GM18951 (cell line): Measurements from ENCODE around the gene TRIM37.

ENCODE experiments used
- POLR2A ChIP-seq: IDR thresholded peaks from 4 replicates; pipeline ENCODE4 v1.6.1; 2011; ENCODE audit warnings: mild to moderate bottlenecking; ENCODE audit not compliant: insufficient read length, insufficient read depth; ENCODE audit errors: extremely low read depth
- in situ Hi-C: fragments of 300-500 bp; cut with MboI; formaldehyde crosslinking; loops from one replicate; pipeline ENCODE4 v1.12.0; 2022; ENCODE audit warnings: low sequenced_read_pairs, mixed read lengths, inconsistent platforms; ENCODE audit not compliant: unreplicated experiment

The TRIM37 gene

GRCh38 chr17:59046192-59046591 is 60.5 kb downstream of the TRIM37 start:
- in situ Hi-C loops, result no loop called here
- no peak for TF ChIP-seq POLR2A

- no peak for TF ChIP-seq POLR2A
- in situ Hi-C loops, result no loop called here
Observed at GRCh38 chr17:59038734-59039133, 67.9 kb downstream of the TRIM37 start.

GRCh38 chr17:59037960-59038359 is 68.7 kb downstream of the TRIM37 start:
- in situ Hi-C loops, result no loop called here
- no peak for TF ChIP-seq POLR2A

- in situ Hi-C loops, result no loop called here
- no peak for TF ChIP-seq POLR2A
Observed at GRCh38 chr17:59030811-59031210, 75.9 kb downstream of the TRIM37 start.

DNA sequence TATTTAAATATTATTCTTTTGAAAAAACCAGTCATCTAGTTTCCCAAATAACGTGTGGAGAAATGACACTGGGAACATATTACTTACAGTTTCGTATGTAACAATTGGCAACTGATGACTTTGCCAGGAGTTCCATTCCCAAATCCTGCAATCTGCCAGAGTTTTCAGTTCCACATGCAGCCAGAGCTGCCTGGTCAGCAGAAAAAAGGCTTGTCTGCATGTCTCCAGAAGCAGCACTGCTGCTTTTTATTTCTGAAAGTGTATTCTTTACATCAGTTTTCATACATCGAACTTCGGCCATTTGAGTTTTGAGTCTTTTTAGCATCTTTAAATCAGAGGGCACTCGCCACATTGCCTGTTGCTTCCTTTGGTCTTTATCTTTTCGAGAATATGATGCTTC is 78.4 kb downstream of the TRIM37 start:
- in situ Hi-C loops, result no loop called here
- TF ChIP-seq POLR2A, result no peak

DNA sequence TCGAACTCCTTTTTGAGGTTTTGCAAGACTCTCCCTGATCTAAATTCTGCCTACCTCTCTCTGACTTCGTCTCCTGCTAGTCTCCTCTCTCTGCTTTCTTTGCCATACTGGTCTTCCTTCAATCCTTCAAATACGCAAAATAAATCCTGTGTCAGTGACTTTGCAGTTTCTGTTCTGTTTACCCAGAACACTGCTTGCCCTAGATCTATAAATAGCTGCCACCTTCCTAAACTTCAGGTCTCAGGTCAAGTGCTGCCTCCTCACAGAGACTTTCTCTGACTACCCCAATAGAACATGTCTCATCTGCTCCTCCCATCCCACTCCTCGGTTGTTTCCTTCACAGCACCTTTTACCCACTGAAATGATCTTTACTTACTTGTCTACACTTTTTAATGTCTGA is 78.9 kb downstream of the TRIM37 start:
- TF ChIP-seq POLR2A, result no peak
- in situ Hi-C loops, result no loop called here

GRCh38 chr17:59026176-59026939 is 80.3 kb downstream of the TRIM37 start:
- TF ChIP-seq POLR2A, result no peak
- in situ Hi-C loops, result no loop called here

DNA sequence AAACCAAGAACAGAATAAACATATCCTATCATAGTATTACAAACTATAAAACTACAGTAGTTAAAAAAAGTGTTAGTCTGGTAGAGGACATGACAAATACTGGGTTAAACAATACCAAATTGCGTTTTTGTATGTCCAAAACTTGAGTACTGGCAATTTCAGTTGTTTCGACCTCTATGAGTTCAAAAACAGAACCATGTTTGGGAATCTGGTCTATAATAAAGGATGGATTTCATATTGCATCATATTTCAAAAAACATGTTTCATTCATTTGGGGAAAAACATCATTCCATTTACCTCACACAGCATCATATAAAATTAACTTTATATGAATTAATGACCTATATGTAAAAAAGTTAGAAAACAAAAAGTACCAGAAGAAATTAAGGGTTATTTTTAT is 81.8 kb downstream of the TRIM37 start:
- TF ChIP-seq POLR2A, result no peak
- in situ Hi-C loops, result no loop called here

DNA sequence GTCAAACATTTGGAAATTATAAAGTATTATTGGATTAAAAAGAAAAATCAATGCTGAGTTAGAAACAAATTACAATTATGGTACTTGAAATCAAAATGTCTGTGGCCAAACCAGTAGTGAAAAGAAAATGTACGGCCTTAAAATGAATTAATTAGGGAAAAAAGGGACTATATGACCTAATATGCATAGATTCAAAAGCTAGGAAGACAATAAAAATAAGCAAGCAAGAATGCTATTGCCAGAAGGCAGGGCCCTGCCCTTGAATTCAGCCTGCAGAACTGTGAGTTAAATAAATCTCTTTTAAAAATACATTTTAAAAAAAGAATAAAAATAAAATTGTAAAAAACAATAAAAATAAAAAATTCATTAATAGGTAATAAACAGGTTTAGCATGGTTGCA is 88.7 kb downstream of the TRIM37 start:
- in situ Hi-C loops, result no loop called here
- TF ChIP-seq POLR2A, result no peak

DNA sequence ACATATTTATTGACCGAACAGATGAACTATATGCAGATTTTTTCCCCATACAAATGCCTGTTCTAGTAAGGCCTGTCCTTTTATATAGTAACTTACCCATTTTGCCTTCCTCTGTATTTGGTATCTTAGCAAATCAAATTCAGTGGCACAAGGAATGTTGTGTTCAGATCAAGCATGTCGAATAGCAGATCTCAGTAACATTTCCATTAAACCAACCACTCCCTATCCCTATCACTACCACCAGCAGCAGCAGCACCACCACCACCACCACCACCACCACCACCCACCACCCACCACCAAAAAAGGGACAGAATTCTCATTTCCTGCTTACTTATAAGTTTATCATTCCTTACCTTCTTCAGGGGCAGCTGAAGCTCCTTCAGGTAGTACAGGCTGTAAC is 94.7 kb downstream of the TRIM37 start:
- in situ Hi-C loops, result no loop called here
- TF ChIP-seq POLR2A, result no peak

DNA sequence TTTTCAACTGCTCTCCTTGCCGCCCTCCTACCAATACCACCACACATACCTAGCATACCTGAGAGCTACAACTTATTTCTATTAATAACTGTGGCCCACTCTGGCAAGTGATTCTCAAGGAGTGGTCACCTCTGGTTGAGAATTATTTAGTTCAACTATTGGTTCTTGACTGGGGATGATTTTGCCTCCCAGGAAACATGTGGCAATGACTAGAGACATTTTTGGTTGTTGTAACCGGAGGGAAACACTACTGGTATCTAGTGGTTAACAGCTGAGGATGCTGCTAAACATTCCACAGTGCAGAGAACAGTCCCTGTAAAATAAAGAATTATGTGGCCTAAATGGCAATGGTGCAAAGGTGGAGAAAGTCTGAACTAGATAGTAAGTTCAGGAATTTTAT is 96.7 kb downstream of the TRIM37 start:
- no peak for TF ChIP-seq POLR2A
- in situ Hi-C loops, result no loop called here

- no peak for TF ChIP-seq POLR2A
- in situ Hi-C loops, result loop anchor here (10.0 kb wide), 2 partner anchors 424 to 494 kb away; partner anchors contain the start of gene MTMR4
Observed at GRCh38 chr17:59008737-59009136, 97.9 kb downstream of the TRIM37 start.

DNA sequence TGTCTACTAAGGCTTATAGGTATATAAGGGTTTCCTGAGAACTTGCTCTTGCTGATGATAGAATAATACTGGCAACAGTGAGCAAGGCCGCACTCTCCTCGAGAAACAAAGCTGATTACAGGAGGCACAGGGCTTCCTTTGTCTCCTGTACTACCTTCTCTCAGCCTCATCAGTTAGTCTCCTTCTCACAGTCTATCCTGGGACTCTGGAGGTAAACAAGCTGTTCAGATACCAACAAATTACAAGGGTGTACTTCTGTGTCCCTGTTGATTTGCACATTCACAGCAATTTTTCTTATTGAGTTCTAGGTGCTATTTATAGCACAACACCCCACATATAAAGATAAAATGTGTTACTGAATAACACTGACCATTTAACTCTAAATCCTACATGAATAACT is 98.7 kb downstream of the TRIM37 start:
- in situ Hi-C loops, result loop anchor here (10.0 kb wide), 2 partner anchors 423 to 493 kb away; partner anchors contain the start of gene MTMR4
- no peak for TF ChIP-seq POLR2A

DNA sequence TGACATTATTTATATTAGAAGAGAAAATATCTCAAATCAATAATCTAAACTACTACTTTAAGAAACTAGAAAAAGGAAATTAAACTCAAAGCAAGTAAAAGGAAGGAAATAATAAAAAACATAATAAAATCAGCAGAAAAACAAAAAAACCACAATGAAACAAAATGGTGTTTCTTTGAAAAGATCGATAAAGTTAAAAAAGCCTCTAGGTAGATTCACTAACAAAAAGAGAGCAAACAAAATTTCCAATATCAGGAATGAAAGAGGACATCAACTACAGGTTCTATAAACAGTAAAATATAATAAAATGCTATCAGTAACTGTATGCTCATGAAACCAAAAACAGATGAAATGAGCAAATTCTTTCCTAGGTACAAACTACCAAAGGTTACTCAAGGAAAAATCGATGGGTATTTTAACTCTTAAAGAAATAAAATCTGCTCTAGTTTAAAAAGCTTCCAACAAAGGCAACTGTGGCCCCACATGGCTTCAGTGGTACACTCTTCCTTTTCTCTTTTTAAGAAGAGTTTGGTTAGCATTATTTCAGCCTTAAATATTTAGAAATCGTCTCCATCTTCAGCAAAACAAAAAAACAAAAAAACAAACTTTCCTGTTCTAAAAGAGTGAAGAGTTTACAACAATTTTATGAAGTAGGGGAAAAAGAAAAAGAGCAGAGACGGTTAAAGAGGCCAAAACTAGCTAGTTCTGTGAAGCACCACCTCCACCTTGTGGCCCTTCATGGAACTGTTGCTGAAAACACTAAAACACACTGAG is 102.2 kb downstream of the TRIM37 start:
- no peak for TF ChIP-seq POLR2A
- in situ Hi-C loops, result loop anchor here (10.0 kb wide), 2 partner anchors 420 to 490 kb away; partner anchors contain the start of gene MTMR4
